Heart left ventricle (tissue), 13 donors: ENCODE results near the gene NKD1.

ENCODE experiments used
- POLR2A ChIP-seq, 2 donors: fragments of 450-650 bp; IDR thresholded peaks; one replicate each; pipeline ENCODE4 v1.6.1; 2017; ENCODE audit warnings: antibody characterized with exemption in 2 of 2, mild to moderate bottlenecking in 2 of 2, moderate library complexity in 2 of 2
- TF ChIP-seq, protein P1 (sequence below), 12 donors: fragments of 200-600 bp; sonication (generic) in 4 of 12; IDR thresholded peaks; one replicate each; pipeline versions ENCODE4 v1.5.0 to v1.8.0; 2018 to 2022; ENCODE audit warnings: antibody characterized with exemption in 12 of 12, mild to moderate bottlenecking in 5 of 12
- donor health status: ischemic (EF 13 %, LVEDD 7.1; RV severe dilation, severe dysfunction).
- donor health status: DM: no; HTN: yes; CAD: no.
- donor health status: DM: no; HTN: no; CAD: no.
- donor health status: ischemic (EF 25% LVEDD 6.9; RV normal size, moderate dysfunction).
- donor health status: ischemic (EF 25% LVEDD 5.7; RV mildly dilated, moderate dysfunction).
- donor health status: ischemic (EF 35%, LVEDD 5.7; RV mildly dilated, moderate dysfunction).
- donor health status: nonischemic (EF 11% LVEDD 7.7; RV severe dilation, severe dysfunction).
- donor health status: DM: yes; HTN: yes; CAD: no.
- donor health status: PGD.
- donor health status: ischemic (EF 29% LVEDD 5.4; RV normal size, mild dysfunction).
- donor health status: nonischemic (EF 23%, LVEDD 6.1; RV moderate dilation, normal function).

- TF ChIP-seq, protein P1, sequence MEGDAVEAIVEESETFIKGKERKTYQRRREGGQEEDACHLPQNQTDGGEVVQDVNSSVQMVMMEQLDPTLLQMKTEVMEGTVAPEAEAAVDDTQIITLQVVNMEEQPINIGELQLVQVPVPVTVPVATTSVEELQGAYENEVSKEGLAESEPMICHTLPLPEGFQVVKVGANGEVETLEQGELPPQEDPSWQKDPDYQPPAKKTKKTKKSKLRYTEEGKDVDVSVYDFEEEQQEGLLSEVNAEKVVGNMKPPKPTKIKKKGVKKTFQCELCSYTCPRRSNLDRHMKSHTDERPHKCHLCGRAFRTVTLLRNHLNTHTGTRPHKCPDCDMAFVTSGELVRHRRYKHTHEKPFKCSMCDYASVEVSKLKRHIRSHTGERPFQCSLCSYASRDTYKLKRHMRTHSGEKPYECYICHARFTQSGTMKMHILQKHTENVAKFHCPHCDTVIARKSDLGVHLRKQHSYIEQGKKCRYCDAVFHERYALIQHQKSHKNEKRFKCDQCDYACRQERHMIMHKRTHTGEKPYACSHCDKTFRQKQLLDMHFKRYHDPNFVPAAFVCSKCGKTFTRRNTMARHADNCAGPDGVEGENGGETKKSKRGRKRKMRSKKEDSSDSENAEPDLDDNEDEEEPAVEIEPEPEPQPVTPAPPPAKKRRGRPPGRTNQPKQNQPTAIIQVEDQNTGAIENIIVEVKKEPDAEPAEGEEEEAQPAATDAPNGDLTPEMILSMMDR (IDR thresholded peaks at IDR 0.05) = no peak
- TF ChIP-seq POLR2A (IDR thresholded peaks at IDR 0.05) = no peak
Measured at GRCh38 chr16:50530277-50531236, 17.6 kb upstream of the NKD1 start.
